GM19238 (cell line): Measurements from ENCODE around the gene HMGCS1.
A peak's percentile ranks its signal among the peaks of the same experiment; 100 is the strongest.
"Not testable (repeated sequence)": the region's sequence is repeated elsewhere in the genome, so short reads cannot be mapped to it uniquely, and the experiment has no call there.

Experiments
- DNase-seq: peaks from one replicate; pipeline ENCODE4 v3.0.0; 2011; ENCODE audit warnings: low spot score; ENCODE audit not compliant: insufficient read length

HMGCS1 gene

GRCh38 chr5:43313035-43313853 is at the start of gene HMGCS1:
Gene HMGCS1, minus strand, starts transcription at chr5:43313412. Its CDS starts 14,447 bp downstream, at chr5:43298965.
- peak; percentile 89 for DNase-seq

- DNase-seq = no peak
Measured at GRCh38 chr5:43358726-43359125, 45.5 kb upstream of the HMGCS1 start.

DNA sequence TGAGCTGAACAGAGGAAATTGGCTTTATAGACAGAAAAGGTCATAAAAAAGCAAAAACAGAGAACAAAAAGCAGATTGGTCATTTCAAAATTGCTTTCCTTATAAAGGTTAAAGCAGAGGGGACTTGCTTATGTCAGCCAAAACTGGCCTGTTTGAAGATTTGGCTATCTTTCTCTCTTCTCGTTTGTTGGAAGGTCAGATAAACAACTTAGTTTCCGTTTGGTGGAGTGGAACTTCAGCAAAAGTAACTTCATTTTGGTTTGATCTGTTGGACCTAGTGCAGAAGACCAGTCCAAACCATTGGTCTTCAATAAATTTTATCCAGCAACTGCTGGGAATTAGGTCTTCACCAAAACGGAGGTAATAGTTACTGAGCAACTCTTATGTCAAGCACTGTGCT is 45.1 kb upstream of the HMGCS1 start:
- no peak for DNase-seq

DNA sequence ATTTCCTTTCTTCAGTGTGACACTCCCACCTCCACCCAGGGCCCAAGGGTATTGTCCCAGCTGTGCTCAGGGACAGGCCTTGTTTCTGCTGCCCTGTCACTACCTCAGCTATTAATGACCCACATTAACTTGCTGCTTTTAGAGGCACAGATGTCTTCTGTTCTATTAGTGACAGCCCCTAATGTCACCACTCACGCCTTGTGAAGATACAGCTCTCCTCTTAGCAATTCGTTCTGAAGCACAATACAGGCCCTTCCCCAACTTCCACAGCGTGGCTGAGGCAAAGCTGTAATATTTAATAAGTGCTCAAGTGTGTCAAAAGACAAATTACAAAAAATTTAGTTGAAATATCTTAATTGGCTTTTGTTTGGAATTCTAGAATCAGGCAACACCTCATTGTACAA is 44.7 kb upstream of the HMGCS1 start:
- DNase-seq = no peak

DNA sequence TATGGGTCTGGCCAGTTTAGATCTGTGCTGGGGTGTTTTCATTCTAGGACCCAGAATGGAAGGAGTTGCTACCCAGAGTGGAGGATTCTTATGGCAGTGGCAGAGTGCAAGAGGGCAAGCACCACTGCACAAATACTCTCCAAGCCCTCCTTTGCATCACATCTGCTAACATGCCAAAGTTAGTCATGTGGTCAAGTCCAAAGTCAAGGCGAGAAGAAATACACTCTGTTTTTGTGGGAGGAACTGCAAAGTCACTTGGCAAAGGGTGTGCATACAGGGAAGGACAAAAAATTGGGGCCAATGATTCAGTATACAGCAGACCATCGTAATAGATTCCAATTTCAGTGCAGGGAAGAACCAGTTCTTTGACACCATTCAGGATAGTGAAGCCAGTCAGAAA is 43.9 kb upstream of the HMGCS1 start:
- DNase-seq = no peak

- DNase-seq = no peak
Measured at GRCh38 chr5:43354774-43355173, 41.6 kb upstream of the HMGCS1 start.

DNA sequence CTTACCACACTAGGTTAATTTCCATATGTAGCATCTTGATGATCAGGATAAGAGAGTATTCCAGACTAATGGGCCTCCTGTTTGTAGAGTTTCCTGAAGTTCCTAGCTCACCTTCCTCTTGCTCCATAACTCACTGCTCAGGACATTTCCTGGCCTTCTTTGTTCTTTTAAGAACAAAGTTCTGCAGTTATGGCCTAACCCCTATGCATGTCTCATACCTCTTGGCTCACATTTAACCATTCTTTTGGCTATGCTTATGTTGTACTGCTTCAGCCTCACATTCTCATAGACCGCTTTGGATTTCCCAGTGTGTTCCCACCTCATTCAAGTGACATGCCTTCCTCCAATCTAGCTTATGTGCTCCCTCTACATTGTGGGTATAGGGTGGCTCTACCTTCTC is 40.5 kb upstream of the HMGCS1 start:
- no peak for DNase-seq

DNA sequence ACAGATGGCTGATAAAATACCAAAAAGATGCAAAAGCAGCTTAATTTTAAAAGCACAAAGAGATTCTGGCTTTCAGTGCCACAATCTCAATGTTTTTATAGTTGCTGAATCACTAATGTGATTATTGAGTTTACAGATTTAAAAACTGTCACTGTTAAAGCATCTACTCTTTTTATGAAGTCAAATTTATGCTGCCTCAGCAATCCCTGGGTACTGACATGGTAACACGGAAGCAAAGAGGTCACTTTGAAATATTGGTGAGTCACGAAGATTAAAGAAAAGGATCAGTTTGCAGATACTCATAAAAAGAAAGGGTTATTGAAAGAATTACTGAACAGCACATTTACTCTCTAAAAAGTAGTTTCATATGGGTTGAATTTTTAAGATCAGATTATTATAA is 39.7 kb upstream of the HMGCS1 start:
- DNase-seq = no peak

DNA sequence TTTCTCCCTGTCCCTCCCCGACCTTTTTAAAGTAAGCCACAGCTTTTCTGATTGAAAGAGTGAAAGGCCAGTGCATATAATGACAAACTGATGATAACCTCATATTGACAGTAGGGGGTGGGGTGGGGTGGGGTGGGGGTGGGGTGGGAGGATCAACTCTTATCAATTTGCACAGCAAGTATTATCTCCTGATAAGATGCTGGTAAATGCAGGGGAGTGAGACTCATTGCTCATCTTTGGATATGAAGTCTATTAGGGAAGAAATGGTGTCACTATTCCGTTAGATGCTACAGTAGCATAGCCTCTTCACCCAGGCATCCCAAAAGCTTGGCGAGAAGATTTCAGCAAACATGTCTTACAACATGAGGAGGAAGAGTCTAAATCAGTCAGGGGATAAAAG is 38.9 kb upstream of the HMGCS1 start:
- no peak for DNase-seq

GRCh38 chr5:43348861-43349363 is 35.7 kb upstream of the HMGCS1 start:
- no peak for DNase-seq

GRCh38 chr5:43348207-43348606 is 35.0 kb upstream of the HMGCS1 start:
- no peak for DNase-seq

GRCh38 chr5:43338862-43339261 is 25.6 kb upstream of the HMGCS1 start:
- DNase-seq = no peak

- no peak for DNase-seq
Measured at GRCh38 chr5:43336159-43336558, 22.9 kb upstream of the HMGCS1 start.

- no peak for DNase-seq
Measured at GRCh38 chr5:43335681-43336080, 22.5 kb upstream of the HMGCS1 start.

- no peak for DNase-seq
Measured at GRCh38 chr5:43332401-43332800, 19.2 kb upstream of the HMGCS1 start.

GRCh38 chr5:43325624-43326023 is 12.4 kb upstream of the HMGCS1 start:
- DNase-seq = not testable (repeated sequence)

GRCh38 chr5:43323488-43323887 is 10.3 kb upstream of the HMGCS1 start:
- DNase-seq = not testable (repeated sequence)

DNA sequence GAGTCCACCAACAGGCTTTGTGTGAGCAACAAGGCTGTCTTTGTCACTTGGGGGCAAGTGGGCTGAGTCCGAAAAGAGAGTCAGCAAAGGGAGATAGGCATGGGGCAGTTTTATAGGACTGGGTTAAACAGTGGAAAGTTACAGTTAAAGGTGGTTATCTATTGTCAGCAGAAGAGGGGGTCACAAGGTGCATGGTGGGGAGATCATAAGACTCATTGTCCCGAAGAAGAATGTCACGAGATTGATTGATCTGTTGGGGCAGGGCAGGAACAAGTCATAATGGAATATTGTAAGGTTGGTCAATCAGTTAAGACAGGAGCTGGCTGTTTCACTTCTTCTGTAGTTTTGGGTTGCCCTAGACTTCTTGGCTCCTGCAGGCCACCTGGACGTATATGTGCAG is 7.6 kb upstream of the HMGCS1 start:
- no peak for DNase-seq

DNA sequence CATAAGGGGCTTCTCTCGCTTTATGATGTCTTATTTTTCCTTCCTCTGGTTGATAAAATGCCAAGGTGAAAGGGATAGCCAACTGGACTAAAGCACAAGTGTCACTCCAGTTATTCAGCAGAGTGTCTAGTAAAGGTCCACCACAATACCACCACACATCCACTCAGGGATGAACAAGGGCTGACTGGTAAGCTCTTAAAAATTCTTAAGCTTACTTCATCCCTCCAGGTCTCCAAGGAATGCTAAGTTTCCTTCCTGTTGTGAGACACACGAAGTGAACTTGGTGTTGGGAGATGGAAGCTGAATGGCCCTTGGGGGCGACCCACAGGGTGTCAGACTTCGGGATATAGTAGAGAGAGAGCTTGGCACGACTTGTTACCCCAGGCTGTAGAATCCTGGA is 3.2 kb upstream of the HMGCS1 start:
- DNase-seq = no peak

DNA sequence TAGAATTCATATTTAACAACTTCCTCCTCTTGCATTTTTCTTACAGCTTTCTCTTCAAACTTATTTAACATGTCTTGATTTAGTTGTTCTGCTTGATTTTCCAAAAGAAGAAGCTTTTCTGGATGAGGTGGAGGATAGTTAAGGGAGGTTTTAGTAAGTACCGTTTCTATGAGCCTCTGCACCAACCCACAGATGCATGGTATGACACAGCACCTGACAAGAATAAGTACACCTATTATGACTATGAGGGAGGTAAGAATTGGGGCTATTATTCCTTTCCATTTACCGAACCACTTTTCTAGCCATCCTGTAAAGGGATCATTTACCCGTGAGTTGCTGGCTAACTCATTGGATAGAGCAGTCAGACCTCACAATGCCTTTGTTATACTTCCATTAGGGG is 2.5 kb upstream of the HMGCS1 start:
- DNase-seq = no peak

GRCh38 chr5:43315263-43315662 is 2.1 kb upstream of the HMGCS1 start:
- DNase-seq = no peak

DNA sequence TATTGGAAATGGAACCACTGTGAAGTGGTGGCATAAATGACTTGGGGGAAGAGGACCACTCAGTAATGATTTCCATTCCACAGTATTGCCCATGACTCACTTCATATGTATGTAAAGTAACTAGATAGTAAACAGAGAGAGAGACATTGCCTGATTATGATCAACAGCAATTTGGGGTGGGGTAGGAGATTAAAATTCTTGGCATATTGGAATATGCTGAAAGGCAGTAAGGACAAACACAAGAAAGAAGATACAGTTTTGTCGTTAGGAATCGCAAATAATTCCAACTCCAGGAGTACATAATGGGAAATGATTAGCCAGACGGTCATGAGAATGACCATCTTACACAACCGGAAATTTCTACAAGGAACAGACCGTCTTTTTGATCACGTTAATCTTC is 1.5 kb upstream of the HMGCS1 start:
- no peak for DNase-seq

DNA sequence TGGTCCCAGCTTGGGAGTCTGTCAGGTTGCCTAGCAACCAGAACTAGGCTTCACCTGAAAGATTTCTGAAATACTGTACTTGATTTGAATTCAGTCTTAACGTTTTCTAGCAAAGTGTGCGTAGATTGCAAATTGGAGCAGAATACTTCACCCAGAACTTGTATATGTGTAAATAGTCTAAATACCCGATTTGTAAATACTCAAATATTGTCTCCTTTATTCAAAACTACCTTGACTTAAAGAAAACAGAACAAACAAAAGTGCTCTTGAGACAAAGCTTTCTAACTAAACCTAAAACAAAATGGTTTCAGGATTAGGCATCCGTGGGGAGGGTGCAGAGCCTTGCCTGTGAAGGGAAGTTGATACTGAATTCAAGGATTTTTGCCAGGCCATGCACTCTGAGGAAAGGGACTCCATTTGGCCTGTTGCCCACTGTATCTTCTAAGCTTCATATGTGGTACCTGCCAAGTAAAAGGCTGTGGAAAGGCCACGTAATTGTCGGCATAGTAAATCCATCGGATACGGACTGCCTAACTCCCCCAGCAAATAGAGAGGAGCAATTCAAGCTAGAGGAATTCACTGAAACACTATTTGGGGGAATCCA is 744 bp upstream of the HMGCS1 start:
- DNase-seq = no peak
